ENCODE data around the gene HOOK1. TPM values are rescaled to one million over a fixed set of nuclear protein-coding genes. Genes with fewer than 3 reads are reported as not detected.

Gene HOOK1
- polyA plus RNA-seq, 1 experiment, result not detected

- POLR2A ChIA-PET, result no interaction called here
- TF ChIP-seq CTCF (IDR thresholded peaks at IDR 0.05; ENCODE audit: low read depth, low read length), result no peak
- CTCF ChIA-PET, result no interaction called here
These were observed 57.0 kb downstream of the HOOK1 start for GRCh38 chr1:59871746-59872145.

GRCh38 chr1:59877108-59877682 lies 62.4 kb downstream of the HOOK1 start:
- Histone ChIP-seq H3K27me3 (ENCODE audit: control insufficient read depth, insufficient read depth, low read length) (no peaks in the 10 kb centered on the region), H3K9me3 (ENCODE audit: control insufficient read depth, insufficient read depth, low read length) (no peaks in the 10 kb centered on the region), H3K27ac (ENCODE audit: low read depth, low read length) (no peak overlapping the region), H3K4me3 (ENCODE audit: low read depth, low read length) (no peak overlapping the region)
- TF ChIP-seq CTCF (IDR thresholded peaks at IDR 0.05; ENCODE audit: low read depth, low read length), result no peak
- ChIA-PET CTCF (interaction anchor here (0.5 to 4.9 kb wide), 5 partner anchors 9 to 1137 kb away, joined by 3 to 80 read pairs (median 3); no protein-coding TSS in a partner anchor), POLR2A (no interaction called here)
- DNase-seq (ENCODE audit: low read depth, low spot score), result no peak

More at GRCh38 chr1:59871746-59872145, 57.0 kb downstream of the HOOK1 start:
- no peak overlapping the region for H3K4me3 ChIP-seq (ENCODE audit: low read depth, low read length)
- DNase-seq (ENCODE audit: low read depth, low spot score), result no peak
- H3K27ac ChIP-seq (ENCODE audit: low read depth, low read length), result no peak overlapping the region
- no peaks in the 10 kb centered on the region for H3K27me3 ChIP-seq (ENCODE audit: control insufficient read depth, insufficient read depth, low read length)
- no peaks in the 10 kb centered on the region for H3K9me3 ChIP-seq (ENCODE audit: control insufficient read depth, insufficient read depth, low read length)

GRCh38 chr1:59878370-59878769 lies 63.6 kb downstream of the HOOK1 start:
- H3K4me3 ChIP-seq (ENCODE audit: low read depth, low read length), result no peak overlapping the region
- CTCF ChIA-PET, result interaction anchor here (1.0 to 4.9 kb wide), 11 partner anchors 10 to 98 kb away, joined by 3 to 80 read pairs (median 4); no protein-coding TSS in a partner anchor
- POLR2A ChIA-PET, result no interaction called here
- H3K9me3 ChIP-seq (ENCODE audit: control insufficient read depth, insufficient read depth, low read length), result no peaks in the 10 kb centered on the region
- no peaks in the 10 kb centered on the region for H3K27me3 ChIP-seq (ENCODE audit: control insufficient read depth, insufficient read depth, low read length)
- no peak overlapping the region for H3K27ac ChIP-seq (ENCODE audit: low read depth, low read length)
- DNase-seq (ENCODE audit: low read depth, low spot score), result no peak
- TF ChIP-seq CTCF (IDR thresholded peaks at IDR 0.05; ENCODE audit: low read depth, low read length), result no peak

- no peak overlapping the region for H3K27ac ChIP-seq (ENCODE audit: low read depth, low read length)
- no peaks in the 10 kb centered on the region for H3K9me3 ChIP-seq (ENCODE audit: control insufficient read depth, insufficient read depth, low read length)
- H3K4me3 ChIP-seq (ENCODE audit: low read depth, low read length), result no peak overlapping the region
- CTCF ChIA-PET, result interaction anchor here (0.6 to 4.9 kb wide), 23 partner anchors 12 to 1158 kb away, joined by 3 to 80 read pairs (median 4); no protein-coding TSS in a partner anchor
- POLR2A ChIA-PET, result no interaction called here
- peak; percentile 18 for DNase-seq (ENCODE audit: low read depth, low spot score)
- H3K27me3 ChIP-seq (ENCODE audit: control insufficient read depth, insufficient read depth, low read length), result no peaks in the 10 kb centered on the region
- TF ChIP-seq CTCF (IDR thresholded peaks at IDR 0.05; ENCODE audit: low read depth, low read length), result peak; percentile 57
These were observed 64.8 kb downstream of the HOOK1 start for GRCh38 chr1:59879574-59879973.

- no peaks in the 10 kb centered on the region for H3K9me3 ChIP-seq (ENCODE audit: control insufficient read depth, insufficient read depth, low read length)
- POLR2A ChIA-PET, result no interaction called here
- CTCF ChIA-PET, result interaction anchor here (1.0 to 4.9 kb wide), 7 partner anchors 12 to 92 kb away, joined by 3 to 80 read pairs (median 8); no protein-coding TSS in a partner anchor
- H3K27me3 ChIP-seq (ENCODE audit: control insufficient read depth, insufficient read depth, low read length), result no peaks in the 10 kb centered on the region
- no peak overlapping the region for H3K4me3 ChIP-seq (ENCODE audit: low read depth, low read length)
- no peak for DNase-seq (ENCODE audit: low read depth, low spot score)
- no peak overlapping the region for H3K27ac ChIP-seq (ENCODE audit: low read depth, low read length)
- no peak for TF ChIP-seq CTCF (IDR thresholded peaks at IDR 0.05; ENCODE audit: low read depth, low read length)
These were observed 65.3 kb downstream of the HOOK1 start for GRCh38 chr1:59879996-59880505.
